GM19240 (cell line): Measurements from ENCODE around the gene SUSD6.
"Not testable (repeated sequence)": the region's sequence is repeated elsewhere in the genome, so short reads cannot be mapped to it uniquely, and the experiment has no call there.

Experiments
- DNase-seq: peaks from one replicate; pipeline ENCODE4 v3.0.0; 2011; ENCODE audit warnings: low spot score; ENCODE audit not compliant: insufficient read length

SUSD6 gene

DNA sequence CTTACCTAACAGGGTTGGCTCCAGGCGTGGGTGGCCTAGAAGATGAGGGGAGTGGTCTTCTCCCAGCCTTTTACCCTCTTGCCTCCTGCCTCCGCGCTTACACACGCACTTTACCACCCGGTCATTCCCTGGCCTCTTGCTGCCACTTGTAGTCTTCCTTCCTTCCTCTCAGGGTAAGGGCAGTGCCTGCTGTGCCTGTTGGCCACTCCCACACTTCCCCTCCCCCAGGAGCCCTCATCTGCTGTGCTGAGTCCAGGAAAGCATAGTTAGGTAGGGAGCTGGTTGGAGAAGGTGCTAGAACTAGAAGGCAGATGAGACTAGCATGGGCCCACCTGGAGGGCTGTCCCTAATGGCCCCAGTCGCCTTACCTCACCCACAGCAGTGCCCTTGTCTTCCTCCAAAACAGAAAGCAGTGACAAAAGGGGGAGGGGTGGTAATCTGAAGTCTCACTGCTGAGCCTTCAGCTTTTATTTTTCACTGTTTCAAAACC, 101.2 kb downstream of the SUSD6 start:
- no peak for DNase-seq

DNA sequence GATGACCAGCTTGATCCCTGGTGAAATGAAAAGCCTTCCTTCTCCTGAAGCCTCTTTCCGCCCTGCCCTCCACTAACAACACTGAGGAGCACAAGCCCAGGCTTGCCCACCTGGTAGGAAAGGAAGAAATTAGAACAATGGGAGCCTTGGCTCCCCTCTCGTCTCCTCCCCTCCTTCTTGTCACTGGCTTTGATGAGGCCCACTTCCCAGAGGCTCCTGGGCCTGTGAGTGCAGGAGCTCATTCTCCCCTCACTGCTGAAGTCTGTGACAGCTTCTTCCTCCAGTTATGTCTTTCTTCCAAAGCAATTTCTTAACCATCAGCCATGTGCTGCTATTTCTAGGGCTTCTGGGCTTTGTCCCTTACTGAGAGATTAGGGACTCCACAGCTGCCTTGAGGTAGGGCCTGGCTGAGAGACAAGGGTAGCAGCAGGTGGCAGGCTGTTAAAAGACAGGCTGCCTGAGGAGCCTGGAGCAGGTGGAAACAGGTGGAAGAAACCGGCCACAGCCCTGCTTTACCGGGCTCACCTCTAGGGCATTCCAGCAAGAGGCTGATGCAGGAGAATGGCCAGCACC, 101.9 kb downstream of the SUSD6 start:
- no peak for DNase-seq

GRCh38 chr14:69713993-69714679, 102.7 kb downstream of the SUSD6 start:
- DNase-seq: no peak

DNA sequence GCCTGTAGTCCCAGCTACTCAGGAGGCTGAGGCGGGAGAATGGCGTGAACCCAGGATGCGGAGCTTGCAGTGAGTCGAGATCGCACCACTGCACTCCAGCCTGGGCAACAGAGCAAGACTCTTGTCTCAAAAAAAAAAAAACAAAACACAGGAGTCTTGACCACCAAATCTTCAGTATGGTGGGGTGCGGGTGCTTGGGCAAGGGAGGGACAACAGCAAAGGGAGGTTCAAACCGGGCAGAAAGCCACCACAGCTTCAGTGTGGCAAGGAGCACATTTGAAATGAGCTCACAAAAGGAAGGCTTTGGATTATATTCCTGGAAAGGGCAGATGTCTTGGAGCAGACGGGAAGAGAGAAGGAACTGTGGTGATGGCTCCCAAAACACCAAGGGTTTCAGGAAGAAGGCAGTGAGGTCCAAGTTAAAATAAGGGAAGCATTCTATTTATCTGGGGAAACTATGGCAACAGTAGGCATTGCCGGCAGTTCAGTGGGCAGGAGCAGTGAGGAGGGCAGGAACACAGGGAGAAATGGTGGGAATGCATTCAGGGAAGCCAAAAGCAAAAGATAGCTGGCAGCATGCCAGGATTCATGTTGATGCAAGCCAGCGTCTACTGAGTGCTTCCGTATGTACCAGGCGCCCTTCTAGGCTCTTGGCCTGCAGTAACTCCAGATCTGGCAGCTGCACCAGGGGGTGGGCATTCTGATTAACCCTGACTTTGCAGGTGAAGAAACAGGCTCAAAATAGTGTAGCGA, 104.5 kb downstream of the SUSD6 start:
- DNase-seq: no peak

- DNase-seq: no peak
Observed at GRCh38 chr14:69716478-69717187, 105.2 kb downstream of the SUSD6 start.

- not testable (repeated sequence) for DNase-seq
Observed at GRCh38 chr14:69718614-69719013, 107.2 kb downstream of the SUSD6 start.

- DNase-seq: no peak
Observed at GRCh38 chr14:69719501-69719951, 108.1 kb downstream of the SUSD6 start.

GRCh38 chr14:69720912-69721311, 109.5 kb downstream of the SUSD6 start:
- no peak for DNase-seq

GRCh38 chr14:69726761-69727511, 115.5 kb downstream of the SUSD6 start:
- DNase-seq: peak; percentile 78

DNA sequence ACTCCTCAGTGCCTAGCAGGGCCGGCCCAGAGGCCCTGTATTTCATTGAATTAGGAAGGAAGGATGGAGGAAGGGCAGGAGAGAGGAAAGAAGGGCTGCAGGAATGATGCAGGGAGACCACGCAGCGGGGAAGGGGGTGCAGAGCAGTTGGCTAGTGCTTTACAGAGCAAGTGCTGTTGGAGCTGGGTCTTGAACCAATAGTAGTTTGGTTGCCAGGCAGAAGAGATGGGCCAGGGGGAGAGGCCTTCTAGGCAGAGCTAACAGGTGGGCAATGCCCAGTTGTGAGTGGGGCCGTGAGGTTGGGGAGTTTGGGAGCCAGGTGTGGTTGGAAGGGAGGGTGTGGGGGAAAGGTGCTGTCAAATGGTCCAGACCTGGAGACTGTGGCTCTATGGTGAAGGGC, 116.5 kb downstream of the SUSD6 start:
- no peak for DNase-seq

DNA sequence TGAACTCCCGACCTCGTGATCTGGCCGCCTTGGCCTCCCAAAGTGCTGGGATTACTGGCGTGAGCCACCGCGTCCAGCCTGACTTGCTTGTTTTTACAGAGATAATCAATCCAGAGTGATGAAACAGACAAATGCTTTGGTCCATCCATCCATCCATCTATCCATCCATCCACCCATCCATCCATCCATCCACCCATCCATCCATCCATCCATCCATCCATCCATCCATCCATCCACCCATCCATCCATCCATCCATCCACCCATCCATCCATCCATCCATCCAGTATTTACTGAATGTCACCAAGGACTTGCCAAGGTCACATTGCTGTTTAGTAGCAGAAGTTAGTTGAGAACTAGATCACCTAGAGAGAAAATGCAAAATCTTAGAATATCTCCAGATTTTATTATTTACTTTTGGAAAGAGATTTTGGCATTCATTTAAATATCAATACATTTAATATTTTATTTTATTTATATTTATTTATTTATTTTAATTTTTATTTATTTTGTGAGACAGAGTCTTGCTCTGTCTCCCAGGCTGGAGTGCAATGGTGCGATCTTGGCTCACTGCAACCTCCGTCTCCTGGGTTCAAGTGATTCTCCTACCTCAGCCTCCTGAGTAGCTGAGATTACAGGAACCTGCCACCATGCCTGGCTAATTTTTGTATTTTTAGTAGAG, 120.7 kb downstream of the SUSD6 start:
- DNase-seq: not testable (repeated sequence)

DNA sequence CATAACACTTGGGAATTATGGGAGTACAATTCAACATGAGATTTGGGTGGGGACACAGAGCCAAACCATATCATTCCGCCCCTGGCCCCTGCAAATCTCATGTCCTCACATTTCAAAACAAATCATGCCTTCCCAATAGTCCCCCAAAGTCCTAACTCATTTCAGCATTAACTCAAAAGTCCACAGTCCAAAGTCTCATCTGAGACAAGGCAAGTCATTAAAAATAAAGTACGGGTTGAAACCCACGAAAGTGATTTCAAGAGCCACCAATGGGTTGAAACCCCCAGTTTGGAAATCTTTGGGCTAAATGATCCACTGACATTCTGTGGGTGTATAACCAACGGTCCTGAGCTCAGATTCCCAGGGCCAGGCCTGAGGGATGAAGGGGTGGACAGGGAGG, 125.0 kb downstream of the SUSD6 start:
- DNase-seq: not testable (repeated sequence)

DNA sequence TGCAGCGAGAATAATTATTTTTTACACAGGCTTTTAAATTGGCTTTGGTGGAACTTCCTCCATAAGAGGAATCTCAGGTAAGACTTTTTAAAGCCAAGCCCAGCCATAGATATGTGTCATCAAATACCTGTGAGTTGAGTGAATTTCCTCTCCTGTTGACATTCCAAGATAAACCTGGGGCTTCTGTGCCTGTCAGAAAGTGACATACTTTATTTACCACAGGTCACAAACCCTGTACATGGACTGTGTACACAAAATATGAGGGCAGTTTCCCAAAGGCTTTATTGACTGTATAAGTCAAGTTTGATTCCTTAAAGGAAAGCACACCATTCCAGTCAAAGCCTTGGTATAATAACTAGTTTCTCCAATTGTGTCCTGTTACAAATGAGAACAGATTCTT, 129.7 kb downstream of the SUSD6 start:
- DNase-seq: no peak

DNA sequence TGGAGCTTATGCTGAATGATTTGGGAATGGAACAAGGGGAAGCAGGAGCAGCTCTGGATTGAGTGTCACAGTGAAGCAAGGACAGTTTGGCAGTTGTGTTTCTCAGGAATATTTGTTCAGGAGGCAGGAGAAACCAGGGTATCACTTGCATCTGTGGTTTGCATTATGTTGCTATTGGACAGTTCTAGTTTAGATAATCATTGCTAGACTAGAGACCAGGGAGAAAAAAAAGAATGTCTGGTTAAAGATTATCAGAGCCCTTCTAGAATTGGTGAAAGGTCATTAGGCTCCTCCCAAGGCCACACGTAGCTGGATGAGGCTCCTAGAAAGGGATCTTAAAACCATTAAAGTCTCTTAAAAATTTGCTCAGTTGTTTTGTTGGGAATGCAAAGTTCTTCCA, 138.6 kb downstream of the SUSD6 start:
- DNase-seq: no peak

GRCh38 chr14:69750495-69750894, 139.1 kb downstream of the SUSD6 start:
- no peak for DNase-seq

GRCh38 chr14:69752773-69753172, 141.4 kb downstream of the SUSD6 start:
- no peak for DNase-seq

GRCh38 chr14:69753860-69754259, 142.5 kb downstream of the SUSD6 start:
- no peak for DNase-seq

DNA sequence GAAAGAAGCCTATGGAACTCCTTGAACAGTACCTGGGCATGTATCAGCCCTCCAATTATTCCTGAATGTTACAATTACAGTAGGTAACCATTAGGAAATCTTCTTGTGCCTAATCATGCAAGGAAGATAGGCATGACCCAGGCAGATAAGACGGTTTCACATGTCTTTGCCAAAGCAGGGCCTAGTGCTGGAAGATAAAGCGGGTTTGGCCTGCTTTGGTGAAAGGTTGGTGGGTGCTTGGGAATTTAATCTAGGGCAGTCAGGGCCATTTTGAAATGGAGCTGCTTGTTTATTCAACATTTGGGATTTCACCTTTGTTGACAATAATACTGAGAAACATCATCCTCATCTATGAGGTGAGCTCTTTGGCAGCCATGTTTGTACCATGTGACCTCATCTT, 143.1 kb downstream of the SUSD6 start:
- no peak for DNase-seq

- no peak for DNase-seq
Observed at GRCh38 chr14:69755296-69755695, 143.9 kb downstream of the SUSD6 start.

DNA sequence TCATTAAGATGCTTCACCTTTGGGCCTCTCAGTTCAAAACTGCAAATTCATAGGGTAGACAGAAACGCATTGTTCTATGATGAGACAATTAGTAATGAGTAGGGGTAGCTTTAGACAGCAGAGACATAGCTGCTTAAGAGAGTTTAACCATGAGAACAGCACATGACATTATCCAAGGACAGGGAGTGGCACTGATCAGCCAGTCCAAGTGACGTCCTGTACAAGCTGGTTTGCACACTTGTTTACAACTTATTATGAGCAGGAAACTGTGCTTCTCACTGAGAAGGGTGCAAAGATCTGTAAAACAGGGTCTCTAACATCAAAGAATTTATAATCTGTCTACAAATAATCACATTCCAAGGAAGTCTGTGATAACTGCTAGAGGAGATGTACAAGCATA, 144.4 kb downstream of the SUSD6 start:
- DNase-seq: no peak
